IMR-90 (cell line): Measurements from ENCODE around the gene TBCD. TPM values are rescaled to one million over a fixed set of nuclear protein-coding genes. Genes with fewer than 3 reads are reported as not detected.

Source experiments
- ATAC-seq: fragments of 200-7000 bp; cut with Tn5 transposase; 2 replicates; pipeline ENCODE4 v1.9.1; 2020; ENCODE audit warnings: low read depth, mild to moderate bottlenecking, moderate library complexity
- BruUV-seq: library from RNA; stranded (reverse); fragments of 400-500 nt; replicated peaks from 2 replicates; lab custom pipeline; 2021; lab: Mats Ljungman, UMichigan
- CTCF ChIA-PET: fragments of 300-600 bp; formaldehyde crosslinking; extraction: SDS; loops from one replicate; lab custom pipeline; 2021; ENCODE audit warnings: antibody characterized with exemption; lab: Yijun Ruan, JAX
- POLR2A ChIA-PET: fragments of 300-600 bp; sonication (Branson Sonifier 250); formaldehyde crosslinking; loops from one replicate; lab custom pipeline; 2022; ENCODE audit warnings: antibody characterized with exemption; ENCODE audit not compliant: unreplicated experiment; lab: Charles Lee
- DNase-seq: peaks from one replicate; pipeline ENCODE4 v3.0.0; 2013
- H2AFZ ChIP-seq: replicated peaks from 2 replicates; pipeline ENCODE3; 2013; ENCODE audit warnings: low read length, mild to moderate bottlenecking; ENCODE audit not compliant: poor library complexity
- H2AK5ac ChIP-seq: 2 replicates; pipeline ENCODE4 v1.6.1; 2013; ENCODE audit warnings: low read depth, low read length, inconsistent platforms
- H2AK9ac ChIP-seq: replicated peaks from 2 replicates; pipeline ENCODE3; 2013; ENCODE audit warnings: mild to moderate bottlenecking, low read depth, low read length, moderate library complexity; ENCODE audit not compliant: poor library complexity
- H2BK120ac ChIP-seq: 2 replicates; pipeline ENCODE4 v1.6.1; 2013; ENCODE audit warnings: low read depth, low read length, inconsistent platforms
- H2BK15ac ChIP-seq: 3 replicates; pipeline ENCODE4 v1.6.1; 2013; ENCODE audit warnings: low read depth, low read length, inconsistent platforms
- H2BK20ac ChIP-seq: 2 replicates; pipeline ENCODE4 v1.6.1; 2013; ENCODE audit warnings: low read depth, mild to moderate bottlenecking, inconsistent platforms, low read length, moderate library complexity
- H2BK5ac ChIP-seq: 2 replicates; pipeline ENCODE4 v1.6.1; 2013; ENCODE audit warnings: mild to moderate bottlenecking, low read depth, low read length, inconsistent platforms; ENCODE audit not compliant: poor library complexity, severe bottlenecking
- H3K14ac ChIP-seq: replicated peaks from 2 replicates; pipeline ENCODE4 v1.6.1; 2013; ENCODE audit warnings: low read depth, low read length, inconsistent platforms
- H3K18ac ChIP-seq: 2 replicates; pipeline ENCODE4 v1.6.1; 2013; ENCODE audit warnings: low read depth, low read length, control low read depth
- H3K23ac ChIP-seq: 2 replicates; pipeline ENCODE4 v1.6.1; 2013; ENCODE audit warnings: low read depth, low read length, inconsistent platforms
- H3K27ac ChIP-seq: 2 replicates; pipeline ENCODE4 v1.5.1; 2013; ENCODE audit warnings: mild to moderate bottlenecking, control low read depth, low read length; ENCODE audit not compliant: insufficient read depth
- H3K27me3 ChIP-seq: 2 replicates; pipeline ENCODE4 v1.6.1; 2013; ENCODE audit warnings: low read length; ENCODE audit not compliant: control insufficient read depth, insufficient read depth
- H3K36me3 ChIP-seq: 2 replicates; pipeline ENCODE4 v1.6.1; 2013; ENCODE audit warnings: low read length, mixed read lengths; ENCODE audit not compliant: control insufficient read depth, insufficient read depth
- H3K4ac ChIP-seq: 2 replicates; pipeline ENCODE4 v1.6.1; 2013; ENCODE audit warnings: low read depth, low read length, inconsistent platforms
- H3K4me1 ChIP-seq: 2 replicates; pipeline ENCODE4 v1.6.1; 2013; ENCODE audit warnings: low read length, mixed read lengths; ENCODE audit not compliant: control insufficient read depth, insufficient read depth
- H3K4me2 ChIP-seq: 2 replicates; pipeline ENCODE4 v1.6.1; 2013; ENCODE audit warnings: low read depth, mild to moderate bottlenecking, control low read depth, low read length, moderate library complexity
- H3K4me3 ChIP-seq: 2 replicates; pipeline ENCODE4 v1.5.1; 2013; ENCODE audit warnings: low read depth, mild to moderate bottlenecking, control low read depth, low read length, moderate library complexity; ENCODE audit not compliant: insufficient read depth
- H3K56ac ChIP-seq: 2 replicates; pipeline ENCODE4 v1.6.1; 2013; ENCODE audit warnings: low read length, inconsistent platforms; ENCODE audit not compliant: insufficient read depth; ENCODE audit errors: extremely low read depth
- H3K79me1 ChIP-seq, 2 experiments: 2 replicates each; pipeline ENCODE4 v1.6.1; 2013; ENCODE audit warnings: low read length in 2 of 2, inconsistent platforms in 1 of 2, low read depth in 1 of 2
- H3K9ac ChIP-seq: 2 replicates; pipeline ENCODE4 v1.6.1; 2013; ENCODE audit warnings: low read depth, low read length, control low read depth
- H3K9me1 ChIP-seq: 2 replicates; pipeline ENCODE4 v1.6.1; 2013; ENCODE audit warnings: low read length, inconsistent platforms; ENCODE audit not compliant: insufficient read depth
- H3K9me3 ChIP-seq: 2 replicates; pipeline ENCODE4 v1.6.1; 2013; ENCODE audit warnings: low read length; ENCODE audit not compliant: control insufficient read depth, insufficient read depth
- H4K20me1 ChIP-seq: 2 replicates; pipeline ENCODE4 v1.6.1; 2013; ENCODE audit warnings: low read length, inconsistent platforms; ENCODE audit not compliant: insufficient read depth
- H4K5ac ChIP-seq: 2 replicates; pipeline ENCODE4 v1.6.1; 2013; ENCODE audit warnings: mild to moderate bottlenecking, low read depth, low read length, control low read depth
- H4K8ac ChIP-seq, 2 experiments: 2 replicates each; pipeline ENCODE4 v1.6.1; 2013; ENCODE audit warnings: low read depth in 2 of 2, low read length in 2 of 2, control low read depth in 1 of 2, inconsistent platforms in 1 of 2
- H4K91ac ChIP-seq: 2 replicates; pipeline ENCODE4 v1.6.1; 2013; ENCODE audit warnings: low read depth, low read length, inconsistent platforms; ENCODE audit not compliant: insufficient read depth
- MAZ ChIP-seq: IDR thresholded peaks from 2 replicates; pipeline ENCODE4 v1.6.1; 2012; ENCODE audit warnings: low read depth, mild to moderate bottlenecking, low read length, improper control_type of control experiment, moderate library complexity, borderline replicate concordance
- RAD21 ChIP-seq: IDR thresholded peaks from 2 replicates; pipeline ENCODE4 v1.6.1; 2012; ENCODE audit warnings: low read length, improper control_type of control experiment
- SMC3 ChIP-seq: fragments of 150-350 bp; IDR thresholded peaks from 2 replicates; pipeline ENCODE4 v1.6.1; 2016; ENCODE audit warnings: low read depth, mild to moderate bottlenecking, antibody characterized with exemption, low read length, moderate library complexity
- WGBS, 2 experiments: methylation state at CpG; one replicate each; pipeline versions ENCODE4 v1.1.5 to v1.1.7; 2013; ENCODE audit warnings: missing lambda C conversion rate in 2 of 2; ENCODE audit not compliant: insufficient read length in 1 of 2; ENCODE audit errors: extremely low coverage in 2 of 2; 5-methylcytosine and 5-hydroxymethylcytosine counted together
- dilution Hi-C: fragments of 300-500 bp; cut with HindIII; formaldehyde crosslinking; loops from one replicate; pipeline ENCODE4 v1.14.3; 2018; ENCODE audit warnings: low sequenced_read_pairs; ENCODE audit not compliant: unreplicated experiment
- in situ Hi-C: fragments of 300-500 bp; cut with MboI; formaldehyde crosslinking; loops from 3 replicates; pipeline ENCODE4 v1.14.3; 2019; ENCODE audit warnings: low sequenced_read_pairs, inconsistent platforms, mixed read lengths
- intact Hi-C: fragments of 100-400 bp; cut with micrococcal nuclease; formaldehyde crosslinking; loops from 2 replicates; pipeline ENCODE4 v1.10.0; 2022
- polyA plus RNA-seq, 3 experiments: library from polyadenylated mRNA; depleted of rRNA; stranded (reverse); fragments of >200 nt; gene quantifications; 2 replicates each; pipeline ENCODE4 v1.2.3, GENCODE V29; 2012; ENCODE audit warnings: low replicate concordance in 1 of 3
- total RNA-seq: library from RNA; depleted of rRNA; stranded (reverse); fragments of >200 nt; gene quantifications from 2 replicates; pipeline ENCODE4 v1.2.3, GENCODE V29; 2012
- TF ChIP-seq, protein P1 (sequence below): conservative IDR thresholded peaks from 2 replicates; pipeline ENCODE4 v1.5.1; 2012; ENCODE audit warnings: mild to moderate bottlenecking, low read depth, low read length, improper control_type of control experiment

TBCD gene
- total and polyA plus RNA-seq, 2 of the 4 experiments (the other 2 are of a cell fraction), result 21.9 to 54.5 TPM

DNA sequence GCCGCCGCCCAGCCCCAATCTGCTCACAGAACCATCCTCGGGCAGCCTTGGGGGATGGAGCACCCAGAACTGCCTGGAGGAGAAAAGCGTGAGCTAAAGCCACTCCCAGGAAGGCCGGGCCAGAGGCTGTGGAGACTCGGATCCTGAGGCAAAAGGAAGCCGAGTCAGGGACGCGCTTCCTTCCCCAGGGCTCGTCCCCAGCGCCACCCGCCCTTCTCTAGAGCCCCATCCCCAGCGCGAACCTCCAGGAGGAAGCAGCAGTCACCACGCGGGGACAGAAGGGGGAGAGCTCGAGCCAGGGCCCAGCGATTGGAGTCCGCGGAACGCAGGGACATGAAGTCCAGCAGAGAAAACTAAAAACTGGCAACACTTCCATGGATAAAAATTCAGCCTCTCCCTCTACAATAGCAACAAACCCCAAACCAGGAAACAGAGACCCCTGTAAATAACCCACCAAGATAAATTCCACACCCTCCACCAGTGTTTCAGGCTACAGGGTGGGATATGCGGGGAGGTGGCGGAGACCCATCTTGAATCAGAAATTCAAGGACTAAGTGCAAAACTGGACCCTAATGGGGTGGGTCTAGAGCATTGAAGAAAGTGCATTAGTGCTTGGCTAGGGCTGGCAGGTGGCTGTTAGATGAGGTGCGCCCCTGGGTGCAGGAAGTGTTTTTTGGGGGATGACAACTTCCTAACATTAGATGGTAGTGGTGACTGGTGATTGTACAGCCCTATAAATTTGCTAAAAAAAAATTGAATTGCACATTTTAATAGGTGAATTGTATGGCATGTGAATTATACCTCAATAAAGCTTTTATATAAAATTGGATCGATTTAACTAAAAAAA, 211.5 kb downstream of the TBCD start:
- Histone ChIP-seq H3K9me1 (peaks cover 4% of the 10 kb centered on the region), H3K36me3 (peaks cover 4% of the 10 kb centered on the region), H3K23ac (no peak overlapping the region), H3K4ac (peak overlapping the region; percentile 77), H2AFZ (peak overlapping the region; percentile 92), H3K27ac (no peak overlapping the region), H3K4me3 (no peak overlapping the region), H3K9ac (peak overlapping the region; percentile 12; the same call in 1 of the 2 replicates), H4K8ac (peak overlapping the region in 1 of 2 experiments; percentile 59; a peak in 2 of 4 replicates), H2AK5ac (peak overlapping the region; percentile 17; the same call in 1 of the 2 replicates), H4K5ac (no peak overlapping the region), H2AK9ac (peak overlapping the region; percentile 89), H3K18ac (no peak overlapping the region), H4K20me1 (no peaks in the 10 kb centered on the region), H2BK120ac (peak overlapping the region; percentile 62; the same call in 1 of the 2 replicates), H3K4me1 (peaks cover 5% of the 10 kb centered on the region), H2BK20ac (peak overlapping the region; percentile 26), H3K9me3 (no peaks in the 10 kb centered on the region), H2BK15ac (no peak overlapping the region), H4K91ac (peak overlapping the region; percentile 63), H3K79me1 (no peaks in the 10 kb centered on the region), H2BK5ac (no peak overlapping the region), H3K4me2 (peak overlapping the region; percentile 43), H3K56ac (no peak overlapping the region), H3K27me3 (no peaks in the 10 kb centered on the region), H3K14ac (peak overlapping the region; percentile 70)
- intact Hi-C loops, result loop anchor here (1.0 to 2.0 kb wide), 4 partner anchors 116 to 182 kb away; partner anchors contain the start of gene METRNL
- peak; percentile 92 for TF ChIP-seq RAD21
- peak; percentile 97 for TF ChIP-seq SMC3
- TF ChIP-seq, protein P1, sequence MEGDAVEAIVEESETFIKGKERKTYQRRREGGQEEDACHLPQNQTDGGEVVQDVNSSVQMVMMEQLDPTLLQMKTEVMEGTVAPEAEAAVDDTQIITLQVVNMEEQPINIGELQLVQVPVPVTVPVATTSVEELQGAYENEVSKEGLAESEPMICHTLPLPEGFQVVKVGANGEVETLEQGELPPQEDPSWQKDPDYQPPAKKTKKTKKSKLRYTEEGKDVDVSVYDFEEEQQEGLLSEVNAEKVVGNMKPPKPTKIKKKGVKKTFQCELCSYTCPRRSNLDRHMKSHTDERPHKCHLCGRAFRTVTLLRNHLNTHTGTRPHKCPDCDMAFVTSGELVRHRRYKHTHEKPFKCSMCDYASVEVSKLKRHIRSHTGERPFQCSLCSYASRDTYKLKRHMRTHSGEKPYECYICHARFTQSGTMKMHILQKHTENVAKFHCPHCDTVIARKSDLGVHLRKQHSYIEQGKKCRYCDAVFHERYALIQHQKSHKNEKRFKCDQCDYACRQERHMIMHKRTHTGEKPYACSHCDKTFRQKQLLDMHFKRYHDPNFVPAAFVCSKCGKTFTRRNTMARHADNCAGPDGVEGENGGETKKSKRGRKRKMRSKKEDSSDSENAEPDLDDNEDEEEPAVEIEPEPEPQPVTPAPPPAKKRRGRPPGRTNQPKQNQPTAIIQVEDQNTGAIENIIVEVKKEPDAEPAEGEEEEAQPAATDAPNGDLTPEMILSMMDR, result peak; percentile 95
- TF ChIP-seq MAZ, result no peak; the same call in 1 of the 2 replicates
- in situ Hi-C loops, result no loop called here
- DNase-seq (peak; percentile 77), ATAC-seq (peak; percentile 96)
- dilution Hi-C loops, result no loop called here
- CTCF ChIA-PET, result interaction anchor here (0.5 to 1.4 kb wide), 4 partner anchors 26 to 120 kb away, joined by 3 to 7 read pairs (median 4); no protein-coding TSS in a partner anchor
- BruUV-seq, result no TSS peak
- 10% methylated on average over 2 of the region's 25 CpGs; no CpG with 5 or more reads in 1 of the 2 experiments for WGBS, 2 experiments
- POLR2A ChIA-PET, result interaction anchor here (0.6 kb wide), 1 partner anchor 90 kb away, joined by 3 read pairs; no protein-coding TSS in a partner anchor
